ENCODE results near the gene VARS2.

DNA sequence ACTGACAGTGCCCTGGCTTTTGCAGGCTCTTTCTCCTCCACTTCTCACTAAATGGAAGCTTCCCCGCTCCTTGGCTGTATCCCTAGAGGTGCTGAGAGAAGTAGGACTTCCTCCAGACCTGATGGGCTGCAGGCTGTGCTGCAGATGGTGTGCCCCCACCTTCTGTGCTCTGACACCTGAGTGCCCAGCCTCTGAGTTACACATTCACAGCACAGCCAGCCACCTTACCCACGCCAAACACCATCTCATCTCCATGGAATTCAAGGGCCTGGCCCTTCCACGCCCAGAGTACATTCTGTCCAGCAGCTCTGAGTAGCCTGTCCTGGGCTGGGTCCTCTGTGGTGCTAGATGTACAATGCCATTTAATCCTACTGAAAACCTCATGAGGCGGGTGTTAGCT is 12.6 kb downstream of the VARS2 start:
- TF ChIP-seq, protein P1, sequence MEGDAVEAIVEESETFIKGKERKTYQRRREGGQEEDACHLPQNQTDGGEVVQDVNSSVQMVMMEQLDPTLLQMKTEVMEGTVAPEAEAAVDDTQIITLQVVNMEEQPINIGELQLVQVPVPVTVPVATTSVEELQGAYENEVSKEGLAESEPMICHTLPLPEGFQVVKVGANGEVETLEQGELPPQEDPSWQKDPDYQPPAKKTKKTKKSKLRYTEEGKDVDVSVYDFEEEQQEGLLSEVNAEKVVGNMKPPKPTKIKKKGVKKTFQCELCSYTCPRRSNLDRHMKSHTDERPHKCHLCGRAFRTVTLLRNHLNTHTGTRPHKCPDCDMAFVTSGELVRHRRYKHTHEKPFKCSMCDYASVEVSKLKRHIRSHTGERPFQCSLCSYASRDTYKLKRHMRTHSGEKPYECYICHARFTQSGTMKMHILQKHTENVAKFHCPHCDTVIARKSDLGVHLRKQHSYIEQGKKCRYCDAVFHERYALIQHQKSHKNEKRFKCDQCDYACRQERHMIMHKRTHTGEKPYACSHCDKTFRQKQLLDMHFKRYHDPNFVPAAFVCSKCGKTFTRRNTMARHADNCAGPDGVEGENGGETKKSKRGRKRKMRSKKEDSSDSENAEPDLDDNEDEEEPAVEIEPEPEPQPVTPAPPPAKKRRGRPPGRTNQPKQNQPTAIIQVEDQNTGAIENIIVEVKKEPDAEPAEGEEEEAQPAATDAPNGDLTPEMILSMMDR (conservative IDR thresholded peaks at IDR 0.05 in 1 of 2, IDR thresholded peaks at IDR 0.05 in 1 of 2; ENCODE audit: extremely low read depth in 1 of 2, insufficient read depth in 1 of 2, low read depth in 1 of 2, low read length in 2 of 2): no peak
- TF ChIP-seq EZH2 (IDR thresholded peaks at IDR 0.05; ENCODE audit: borderline replicate concordance, low read length): no peak
